ENCODE results near the gene C5orf63.
"Not testable (repeated sequence)": the region's sequence is repeated elsewhere in the genome, so short reads cannot be mapped to it uniquely, and the experiment has no call there.

C5orf63 gene

DNA sequence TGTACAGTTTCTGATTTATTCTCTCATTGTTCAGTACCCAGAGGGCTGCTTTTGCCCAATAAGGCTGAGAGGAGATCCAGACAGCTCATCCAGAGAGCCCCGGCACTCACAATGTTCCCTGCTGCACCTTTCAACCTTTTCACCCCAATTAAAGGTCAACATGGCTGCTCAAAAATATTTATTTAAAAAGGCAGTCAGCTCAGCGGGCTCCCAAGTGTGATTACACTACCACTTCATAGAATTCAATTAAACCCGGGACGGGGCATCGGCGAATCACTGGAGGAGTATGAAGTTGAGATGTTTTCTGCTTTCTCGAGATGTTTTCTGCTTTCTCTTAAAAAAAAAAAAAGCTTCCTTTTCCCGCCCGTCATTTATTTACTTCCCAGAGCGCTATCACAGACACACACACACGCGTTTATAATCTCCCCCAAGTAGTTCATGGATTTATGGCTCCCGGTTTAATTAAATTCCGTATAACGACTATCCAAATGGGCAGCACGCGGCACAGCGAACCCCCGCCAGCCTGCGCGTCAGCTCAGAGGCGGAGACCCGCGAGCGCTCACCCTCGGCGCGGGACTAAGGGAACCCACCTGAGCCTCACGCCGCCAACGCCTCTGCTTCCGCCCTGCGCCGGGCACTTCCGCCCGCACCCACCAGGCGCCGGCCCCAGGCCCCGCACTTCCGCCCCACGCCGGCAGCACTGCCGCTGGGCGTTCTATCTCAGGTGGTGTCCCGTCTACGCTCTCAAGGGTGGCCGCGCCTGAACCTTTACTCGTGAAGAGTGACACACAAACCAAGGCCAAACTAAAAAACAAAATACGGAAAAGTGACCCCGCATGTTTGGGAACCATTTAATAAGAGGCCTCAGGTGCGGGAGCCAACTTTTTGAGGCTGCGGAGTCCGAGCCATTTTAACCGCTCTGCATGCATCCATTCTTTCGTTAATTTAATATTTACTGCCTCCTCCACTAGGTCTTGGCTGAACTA is at the start of gene C5orf63:
C5orf63 (minus strand) TSS at position 642 of the 986 bp plus-strand sequence. CDS start 14,507 bp downstream, outside the sequence.
- peak; percentile 1 for DNase-seq

DNA sequence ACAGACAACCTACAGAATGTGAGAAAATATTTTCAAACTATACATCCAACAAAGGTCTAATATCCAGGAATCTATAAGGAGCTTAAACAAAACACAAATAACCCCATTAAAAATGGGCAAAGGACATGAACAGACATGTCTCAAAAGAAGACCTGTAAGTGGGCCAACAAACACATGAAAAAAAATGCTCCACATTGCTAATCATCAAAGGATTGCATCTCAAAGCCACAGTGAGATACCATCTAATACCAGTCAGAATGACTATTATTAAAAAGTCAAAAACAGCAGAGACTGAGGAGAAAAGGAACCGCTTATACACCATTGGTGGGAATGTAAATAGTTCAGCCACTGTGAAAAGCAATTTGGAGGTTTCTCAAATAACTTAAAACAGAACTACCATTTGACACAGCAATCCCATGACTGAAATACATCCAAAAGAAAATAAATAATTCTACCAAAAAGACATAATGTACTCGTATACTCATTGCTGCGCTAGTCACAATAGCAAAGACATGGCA is 39.1 kb upstream of the C5orf63 start:
- no peak for DNase-seq

DNA sequence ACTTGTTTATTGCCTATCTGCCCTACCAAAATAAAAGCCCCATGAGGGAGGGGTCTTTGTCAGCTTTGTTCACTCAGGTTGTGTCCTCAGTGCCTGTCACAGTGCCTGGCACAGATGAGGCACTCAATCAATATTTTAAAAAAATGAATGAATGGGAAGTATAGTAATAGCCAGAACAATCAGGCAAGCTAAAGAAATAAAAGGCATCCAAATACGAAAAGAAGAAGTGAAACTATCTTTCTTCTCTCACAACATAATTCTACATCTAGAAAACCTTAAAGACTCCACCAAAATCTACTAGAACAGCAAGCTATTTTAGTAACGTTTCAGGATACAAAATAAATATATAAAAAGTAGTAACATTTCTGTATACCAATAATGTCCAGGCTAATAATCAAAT is 37.8 kb upstream of the C5orf63 start:
- no peak for DNase-seq

DNA sequence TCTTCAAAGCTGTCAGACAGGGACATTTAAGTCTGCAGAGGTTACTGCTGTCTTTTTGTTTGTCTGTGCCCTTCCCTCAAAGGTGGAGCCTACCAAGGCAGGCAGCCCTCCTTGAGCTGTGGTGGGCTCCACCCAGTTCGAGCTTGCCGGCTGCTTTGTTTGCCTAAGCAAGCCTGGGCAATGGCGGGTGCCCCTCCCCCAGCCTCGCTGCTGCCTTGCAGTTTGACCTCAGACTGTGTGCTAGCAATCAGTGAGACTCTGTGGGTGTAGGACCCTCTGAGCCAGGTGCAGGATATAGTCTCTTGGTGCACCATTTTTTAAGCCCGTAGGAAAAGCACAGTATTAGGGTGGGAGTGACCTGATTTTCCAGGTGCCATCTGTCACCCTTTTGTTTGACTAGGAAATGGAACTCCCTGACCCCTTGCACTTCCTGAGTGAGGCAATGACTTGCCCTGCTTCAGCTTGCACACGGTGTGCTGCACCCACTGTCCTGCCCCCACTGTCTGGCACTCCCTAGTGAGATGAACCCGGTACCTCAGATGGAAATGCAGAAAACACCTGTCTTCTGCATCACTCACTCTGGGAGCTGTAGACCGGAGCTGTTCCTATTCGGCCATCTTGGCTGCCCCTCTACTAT is 35.4 kb upstream of the C5orf63 start:
- DNase-seq = not testable (repeated sequence)

DNA sequence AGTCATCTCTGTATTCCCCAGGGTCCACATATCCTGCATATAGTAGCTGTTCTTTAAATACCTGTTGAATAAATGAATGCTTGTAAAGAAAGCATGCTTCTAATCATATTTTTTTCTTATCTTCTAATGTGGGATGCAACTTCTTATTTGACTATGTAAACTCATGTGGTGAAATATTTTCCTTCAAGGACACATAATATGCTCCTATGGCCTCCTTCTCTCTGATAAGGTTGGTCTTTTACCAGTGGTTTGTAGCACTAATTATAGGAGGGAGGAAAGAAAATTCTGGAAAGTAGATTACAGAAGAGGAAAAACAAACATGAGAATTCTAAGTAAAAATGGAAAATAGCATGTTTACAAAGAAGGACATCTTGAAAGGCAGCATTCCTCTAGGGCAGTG is 28.6 kb upstream of the C5orf63 start:
- no peak for DNase-seq

DNA sequence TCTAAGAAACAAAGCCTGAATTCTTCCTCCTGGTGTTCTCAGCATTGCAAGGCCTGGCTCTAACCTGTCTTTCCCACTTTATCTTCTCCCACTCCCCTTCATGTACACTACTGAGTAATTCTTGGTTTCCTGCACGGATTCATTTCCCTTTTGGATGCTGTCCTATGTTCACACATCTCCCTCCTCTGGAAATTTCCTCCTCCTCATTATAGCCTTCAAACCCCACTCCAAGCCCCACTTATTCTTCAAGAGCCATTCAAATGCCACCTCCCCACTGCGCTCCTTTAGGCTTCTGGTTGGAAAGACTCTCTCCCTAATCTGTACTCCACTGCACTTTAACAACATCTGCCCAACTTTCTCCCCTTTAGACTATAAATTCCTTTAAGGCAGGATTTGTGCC is 28.2 kb upstream of the C5orf63 start:
- no peak for DNase-seq

DNA sequence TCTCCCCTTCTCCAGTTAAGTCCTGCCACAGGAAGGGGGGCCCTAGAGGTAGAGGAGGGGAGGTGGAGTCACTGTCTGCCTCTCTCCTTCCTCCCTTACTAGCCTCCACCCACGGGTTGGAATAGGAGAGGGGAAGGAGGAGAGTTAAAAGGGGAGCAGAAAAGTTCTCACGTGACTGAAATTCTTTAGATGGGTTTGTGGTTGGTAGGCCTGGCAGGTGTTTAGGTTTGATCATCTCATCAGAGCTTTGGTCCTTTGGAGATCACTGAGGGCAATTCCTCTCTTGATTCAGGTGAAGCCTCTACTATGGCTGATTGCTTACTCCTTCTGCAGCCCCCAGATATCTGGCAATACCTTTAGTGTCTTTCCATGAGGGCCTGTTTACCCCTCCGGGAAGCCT is 24.9 kb upstream of the C5orf63 start:
- no peak for DNase-seq

DNA sequence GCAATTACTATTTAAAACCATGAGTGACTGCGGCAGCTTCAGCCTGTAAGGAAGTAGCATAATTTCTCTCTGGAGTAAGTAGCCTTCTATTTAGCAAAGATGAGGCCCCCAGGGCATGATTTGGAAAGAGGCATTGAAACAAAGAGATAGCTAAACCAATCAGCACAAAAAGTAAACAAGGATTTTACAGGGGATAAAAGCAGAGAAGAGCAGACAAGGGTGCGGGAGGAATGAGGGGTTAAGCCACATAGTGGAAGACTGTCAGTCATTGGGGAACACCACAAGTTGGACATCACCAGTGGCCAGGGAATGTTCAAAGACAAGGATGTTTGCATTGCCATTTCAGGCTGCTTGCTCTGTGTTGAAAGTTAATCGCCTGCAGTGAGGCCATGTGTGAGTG is 24.0 kb upstream of the C5orf63 start:
- peak; percentile 0 for DNase-seq

DNA sequence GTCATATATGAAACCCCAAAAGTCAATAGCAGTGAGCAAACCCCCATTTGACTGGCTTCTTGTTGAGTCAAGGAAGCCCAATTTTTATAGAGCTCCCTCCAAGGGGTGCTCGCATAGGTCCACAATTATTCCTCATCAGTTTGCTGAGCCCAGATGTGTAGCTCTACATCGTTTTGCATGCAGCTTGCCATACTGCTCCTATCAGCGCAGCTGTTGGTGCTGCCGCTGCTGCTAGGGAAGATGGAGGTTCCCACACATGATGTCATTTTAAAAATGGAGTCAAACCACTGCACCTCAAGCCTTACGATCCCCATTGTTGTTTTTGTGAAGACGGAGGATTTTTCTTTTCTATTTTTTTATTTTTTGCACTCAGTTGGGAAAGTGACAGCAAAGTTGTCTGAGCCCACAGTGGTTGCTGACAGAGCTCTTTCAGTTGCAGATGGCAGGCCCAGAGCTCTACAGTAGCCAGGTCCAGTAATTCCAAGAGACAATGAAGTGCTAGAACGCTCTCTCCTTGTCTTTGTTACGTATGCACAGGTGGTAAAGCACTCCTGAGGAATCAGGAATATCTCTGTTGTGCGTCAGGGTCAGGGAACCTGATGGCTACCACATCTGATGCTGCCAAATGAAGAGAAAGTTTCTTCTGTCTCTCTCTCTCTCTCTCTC is 23.2 kb upstream of the C5orf63 start:
- DNase-seq = no peak

DNA sequence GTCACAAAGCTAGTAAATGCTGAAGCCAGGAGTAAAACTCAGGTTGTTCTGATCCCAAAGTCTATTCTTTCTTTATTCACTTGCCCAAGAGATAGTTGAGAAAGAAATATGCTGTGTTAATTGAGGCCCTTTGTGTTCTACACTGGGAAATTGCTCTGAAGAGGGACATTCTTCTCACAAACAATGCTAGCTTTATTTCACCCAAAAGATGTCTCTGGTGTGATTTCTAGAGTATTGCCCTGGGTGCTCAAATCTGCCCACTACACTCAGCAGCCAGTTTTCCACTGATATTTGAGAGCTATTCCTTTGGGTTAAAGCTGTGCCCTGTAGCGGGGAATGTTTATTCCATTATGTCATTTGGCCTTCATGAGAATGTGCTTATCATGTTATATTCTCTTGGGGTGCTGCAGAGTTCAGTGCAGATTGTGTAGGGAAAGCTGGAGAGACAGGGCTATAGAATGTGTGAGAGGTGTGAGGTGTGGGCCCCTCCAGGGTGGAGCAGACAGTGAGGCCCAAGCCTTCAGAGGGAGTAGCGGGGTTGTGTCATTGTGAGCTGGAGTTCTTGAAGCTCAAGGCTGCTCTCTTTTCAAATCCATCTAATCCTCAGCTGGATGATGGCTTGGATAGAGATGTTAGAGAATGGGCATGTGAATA is 21.0 kb upstream of the C5orf63 start:
- no peak for DNase-seq

DNA sequence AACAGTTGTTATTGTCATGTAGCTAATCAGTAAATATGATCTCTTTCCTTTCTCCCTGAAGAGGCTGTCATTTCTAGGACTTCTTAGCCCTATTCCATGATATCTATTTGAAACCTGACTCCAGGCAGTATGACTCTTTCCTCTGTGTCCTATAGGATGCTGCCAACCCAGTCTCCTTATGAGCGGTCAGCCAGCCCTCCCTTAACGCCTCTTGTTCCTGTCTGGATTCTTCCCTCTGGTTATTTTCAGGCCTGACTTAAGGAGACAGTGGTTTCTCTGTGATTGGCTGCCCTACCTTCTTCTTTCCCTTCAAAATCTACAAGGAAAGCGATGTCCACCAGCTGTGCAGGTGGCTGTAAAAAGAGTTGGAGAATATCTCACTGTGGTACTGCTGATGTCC is 19.4 kb upstream of the C5orf63 start:
- no peak for DNase-seq

DNA sequence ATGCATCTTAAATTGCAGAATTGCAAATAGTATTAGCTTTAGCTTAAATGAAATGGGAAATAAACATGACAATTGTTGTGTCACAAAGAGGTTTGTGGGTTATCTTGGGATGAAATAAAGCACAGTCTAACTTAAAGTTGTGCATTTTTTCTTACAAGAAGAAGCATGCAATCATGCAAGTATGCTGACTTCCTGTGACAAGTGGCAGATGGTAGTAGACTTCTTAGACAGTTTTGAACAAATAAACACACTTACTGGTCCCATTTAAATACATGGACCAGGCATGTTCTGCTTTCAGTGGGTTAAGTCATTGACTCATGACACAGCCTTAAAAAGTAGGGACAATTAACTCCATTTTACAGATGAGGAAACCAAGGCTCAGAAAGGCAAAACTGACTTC is 15.9 kb upstream of the C5orf63 start:
- DNase-seq = no peak

DNA sequence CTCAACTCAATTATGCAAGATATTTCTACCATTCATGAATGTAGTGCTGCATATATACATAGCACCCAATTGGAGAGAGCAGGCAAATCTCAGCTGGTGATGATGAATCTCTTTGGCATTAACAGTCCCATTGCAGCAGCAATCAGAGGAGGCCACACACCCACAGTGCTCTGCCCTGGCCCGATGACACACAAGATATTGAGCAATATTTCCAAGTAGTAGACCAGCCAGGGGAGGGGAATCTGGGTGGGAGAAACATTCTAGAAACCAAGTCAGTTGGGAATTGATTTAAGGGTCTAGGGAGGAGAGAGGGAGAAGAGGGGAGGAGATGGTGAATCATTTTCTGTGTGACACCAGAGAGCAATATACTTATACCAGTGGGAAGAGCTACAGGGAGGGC is 14.9 kb upstream of the C5orf63 start:
- DNase-seq = no peak

DNA sequence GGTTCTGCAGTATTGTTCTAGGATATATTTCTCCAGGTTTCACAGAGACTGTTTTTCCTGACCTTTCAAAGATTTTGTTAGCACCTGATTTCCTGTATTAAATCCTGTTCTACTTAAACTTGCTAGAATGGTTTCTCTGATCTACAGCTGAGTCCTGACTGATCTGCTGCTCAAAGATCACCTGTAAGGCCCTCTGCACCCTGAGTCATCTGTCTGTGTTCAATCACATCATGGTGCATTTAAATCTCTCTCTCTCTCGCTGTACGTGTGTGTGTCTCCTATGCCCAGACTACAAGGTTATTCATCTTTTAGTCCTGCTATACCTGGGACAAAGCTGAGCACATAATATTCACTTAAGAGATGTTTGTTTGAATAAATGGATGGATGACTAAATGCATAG is 13.3 kb upstream of the C5orf63 start:
- DNase-seq = no peak

DNA sequence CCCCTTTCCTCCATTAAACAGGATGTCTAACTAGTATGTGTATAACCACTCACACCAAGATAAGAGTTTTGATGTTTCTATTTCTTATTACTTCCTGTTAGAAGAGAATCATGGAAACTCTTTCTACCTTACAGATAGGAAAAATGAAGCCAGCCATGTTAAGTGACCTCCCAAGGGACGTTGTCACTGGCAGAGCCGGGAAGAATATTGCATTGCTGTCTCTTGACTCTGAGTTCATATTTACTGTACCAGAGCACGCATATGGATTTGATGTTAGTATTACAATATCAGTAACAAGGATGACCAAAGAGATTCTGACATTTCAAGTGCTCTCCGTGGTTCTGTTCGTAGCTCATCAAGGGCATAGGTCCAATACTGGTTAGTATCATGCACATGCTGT is 12.5 kb upstream of the C5orf63 start:
- DNase-seq = no peak

DNA sequence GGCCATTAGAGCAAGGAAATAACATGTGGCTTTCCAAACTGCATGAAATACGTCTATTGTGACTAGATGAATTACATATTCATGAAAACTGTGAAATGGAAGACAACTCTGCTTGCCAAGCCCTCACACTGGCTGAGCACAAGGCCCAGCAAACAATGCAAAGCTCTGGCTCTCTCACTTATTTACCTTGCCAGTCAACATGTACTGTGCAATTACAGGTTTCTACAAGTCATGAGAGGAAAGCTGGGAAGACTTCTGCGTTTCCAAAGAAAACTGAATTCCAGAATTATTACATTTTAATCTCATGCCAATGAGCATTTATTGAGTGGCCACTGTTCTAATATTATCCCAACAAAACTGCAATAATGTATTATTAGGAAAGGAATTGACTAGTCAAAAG is 12.1 kb upstream of the C5orf63 start:
- no peak for DNase-seq

DNA sequence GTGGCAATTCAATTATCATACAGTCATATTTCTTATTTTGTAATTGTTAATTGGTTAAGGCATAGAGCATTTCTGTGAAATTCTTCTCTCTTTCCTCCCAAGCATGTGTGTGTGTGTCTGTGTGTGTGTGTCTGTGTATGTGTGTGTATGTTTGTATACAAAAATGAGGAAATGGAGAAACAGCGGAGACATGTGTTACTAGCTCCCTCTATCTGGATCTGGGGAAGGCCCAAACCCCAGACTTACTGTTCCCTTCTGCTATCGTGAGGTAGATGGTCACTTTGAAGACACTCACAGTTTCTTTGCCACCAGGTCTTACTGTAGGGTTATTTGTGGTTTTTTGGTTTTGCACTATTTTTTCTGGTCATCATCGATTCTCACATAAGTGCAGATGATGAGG is 11.4 kb upstream of the C5orf63 start:
- peak; percentile 26 for DNase-seq

DNA sequence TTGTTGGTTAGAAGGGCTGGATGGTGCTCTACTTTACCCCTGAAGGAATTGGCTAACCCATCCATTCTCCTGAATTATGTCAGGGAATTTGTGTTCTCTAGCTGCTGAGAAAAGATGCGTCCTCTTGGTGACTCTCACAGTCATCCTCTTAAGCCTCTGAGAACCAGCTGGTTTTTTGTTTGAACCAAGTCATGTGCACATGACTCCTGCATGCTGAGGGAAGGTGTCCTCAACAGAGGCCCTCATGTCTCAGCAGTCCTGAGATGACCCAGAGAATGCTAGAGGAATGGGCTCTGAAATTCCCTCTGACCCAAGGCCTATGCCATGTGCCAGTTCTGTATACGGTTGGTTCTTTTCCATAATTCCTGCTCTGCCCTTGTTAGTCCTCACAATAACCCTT is 10.4 kb upstream of the C5orf63 start:
- DNase-seq = no peak

DNA sequence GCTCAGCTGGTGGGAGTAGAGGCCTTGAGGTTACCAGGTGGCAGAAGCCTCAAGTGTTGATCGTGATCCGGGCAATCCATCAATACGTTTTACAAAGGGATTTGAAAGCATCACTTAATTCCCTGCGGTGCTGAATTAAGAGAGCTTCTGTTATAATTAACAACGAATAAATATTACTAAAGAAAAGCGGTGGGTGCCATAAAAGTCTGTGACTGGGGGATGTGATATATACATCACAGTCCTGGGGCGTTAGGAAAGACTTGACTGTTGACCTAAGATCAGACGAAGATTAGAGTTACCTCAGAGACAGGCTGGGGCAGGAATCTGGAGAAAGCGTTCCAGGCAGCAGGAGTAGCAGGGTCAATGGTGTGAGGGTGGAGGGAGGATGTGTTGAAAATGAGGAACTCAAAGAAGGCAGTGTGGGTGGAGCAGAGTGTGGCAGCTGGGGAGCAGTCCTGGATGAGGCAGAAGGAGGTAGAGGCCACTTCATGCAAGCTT is 6.7 kb upstream of the C5orf63 start:
- peak; percentile 24 for DNase-seq

DNA sequence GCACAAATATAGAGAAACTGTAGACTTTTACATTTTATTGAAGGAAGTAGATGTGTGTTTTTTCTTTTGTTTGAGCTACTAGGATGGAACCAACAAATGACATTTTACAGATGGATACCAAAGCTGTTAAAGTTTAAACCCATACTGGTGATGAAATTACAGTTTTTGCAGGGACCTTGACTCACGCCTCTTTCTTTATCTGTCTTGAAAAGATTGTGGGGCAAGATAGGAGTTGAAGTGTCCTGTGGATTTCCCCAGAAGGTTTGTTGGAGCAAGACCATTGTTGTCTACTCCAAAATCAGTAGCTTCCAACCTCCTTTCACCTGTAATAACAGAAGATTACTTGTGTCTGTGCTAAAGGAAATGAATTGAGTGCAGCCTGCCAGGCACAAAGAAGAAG is 4.1 kb upstream of the C5orf63 start:
- no peak for DNase-seq

DNA sequence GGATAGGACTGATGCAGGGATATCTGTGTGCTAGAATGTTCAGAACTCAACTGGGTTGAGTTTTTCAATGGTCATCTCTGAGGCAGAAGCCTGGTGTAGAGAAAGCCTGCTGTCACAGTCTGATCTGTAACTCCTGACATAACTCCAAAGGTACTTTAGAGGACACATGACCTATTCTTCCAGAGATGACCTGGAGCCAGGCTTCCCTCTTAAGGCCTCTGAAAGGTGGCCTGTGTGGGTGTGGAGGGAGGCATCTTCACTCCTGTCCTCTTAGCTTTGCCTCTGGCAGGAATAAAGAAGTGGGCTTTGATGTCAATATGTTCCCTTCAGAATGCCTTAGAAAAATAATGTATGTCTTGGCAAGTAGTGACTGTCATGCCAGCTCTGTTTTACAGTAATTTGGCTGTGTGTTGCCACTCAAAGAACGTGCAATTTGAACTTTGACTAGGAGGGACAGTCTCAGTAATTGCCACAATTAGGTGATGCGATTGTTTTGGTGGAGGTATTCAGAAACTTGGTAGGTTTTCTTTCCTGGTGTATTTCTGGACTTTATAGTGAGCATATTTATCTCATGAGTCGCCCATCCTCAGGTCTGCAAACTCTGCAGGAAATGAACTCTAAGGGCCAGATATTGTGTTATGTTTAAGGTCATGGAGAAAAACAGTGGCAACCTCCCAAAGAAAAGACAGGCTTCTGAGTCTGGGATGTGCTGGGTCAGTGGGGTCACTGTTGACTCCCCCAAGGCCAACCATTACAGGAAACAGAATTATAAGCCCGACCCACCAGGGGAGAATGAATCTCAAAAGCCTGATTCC is 3.2 kb upstream of the C5orf63 start:
- DNase-seq = no peak

DNA sequence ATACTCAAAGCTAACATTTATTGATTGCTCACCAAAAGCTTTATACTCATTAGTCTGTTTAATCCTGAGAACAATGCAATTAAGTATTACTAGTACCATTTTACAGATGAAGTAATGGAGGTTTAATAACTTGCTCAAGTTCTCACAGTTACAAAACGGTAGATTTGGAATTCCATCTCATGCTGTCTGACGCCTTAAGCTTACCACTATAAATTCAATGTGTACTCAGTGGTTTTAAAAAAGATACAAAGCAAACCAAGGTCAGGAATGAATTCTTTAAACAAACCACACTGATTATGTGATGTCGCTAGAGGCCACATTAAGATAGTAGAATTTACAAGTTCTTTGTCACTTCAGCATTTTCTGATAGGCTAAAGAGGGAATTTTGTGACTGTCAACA is 1.2 kb upstream of the C5orf63 start:
- no peak for DNase-seq

Data from OCI-M1 (cell line).